KMS-11 (cell line): Measurements from ENCODE around the gene NAA25.
A peak's percentile ranks its signal among the peaks of the same experiment; 100 is the strongest.

Source experiments
- H2AFZ ChIP-seq: fragments of 200-600 bp; sonication (generic); 2 replicates; pipeline ENCODE4 v1.6.1; 2016; ENCODE audit warnings: antibody characterized with exemption, mixed run types, low read depth
- H3K27ac ChIP-seq: fragments of 200-600 bp; sonication (generic); 2 replicates; pipeline ENCODE4 v1.6.1; 2016; ENCODE audit warnings: mild to moderate bottlenecking, mixed run types
- H3K27me3 ChIP-seq: fragments of 200-600 bp; sonication (generic); 2 replicates; pipeline ENCODE4 v1.6.1; 2017; ENCODE audit warnings: mild to moderate bottlenecking, low read depth, mixed run types, moderate library complexity; ENCODE audit not compliant: insufficient read depth
- H3K36me3 ChIP-seq: fragments of 200-600 bp; sonication (generic); 2 replicates; pipeline ENCODE4 v1.6.1; 2017; ENCODE audit warnings: mild to moderate bottlenecking, mixed run types; ENCODE audit not compliant: insufficient read depth
- H3K4me1 ChIP-seq: fragments of 200-600 bp; sonication (generic); 2 replicates; pipeline ENCODE4 v1.6.1; 2016; ENCODE audit warnings: mild to moderate bottlenecking, low read depth, mixed run types; ENCODE audit not compliant: poor library complexity, severe bottlenecking
- H3K4me2 ChIP-seq: fragments of 200-600 bp; sonication (generic); 2 replicates; pipeline ENCODE4 v1.7.0; 2016; ENCODE audit warnings: mild to moderate bottlenecking, mixed run types
- H3K4me3 ChIP-seq: fragments of 200-600 bp; sonication (generic); IDR thresholded peaks from 2 replicates; pipeline ENCODE4 v1.6.1; 2017; ENCODE audit warnings: low read depth, low read length, mixed read lengths; ENCODE audit not compliant: insufficient read depth
- H3K79me2 ChIP-seq: fragments of 200-600 bp; sonication (generic); 2 replicates; pipeline ENCODE4 v1.6.1; 2016; ENCODE audit warnings: low read depth, mixed run types; ENCODE audit not compliant: insufficient read depth
- H3K9ac ChIP-seq: fragments of 200-600 bp; sonication (generic); 2 replicates; pipeline ENCODE4 v1.6.1; 2016; ENCODE audit warnings: mild to moderate bottlenecking, mixed run types
- H4K20me1 ChIP-seq: fragments of 200-600 bp; sonication (generic); 2 replicates; pipeline ENCODE4 v1.6.1; 2016; ENCODE audit warnings: mild to moderate bottlenecking, mixed run types; ENCODE audit not compliant: insufficient read depth
- TF ChIP-seq, protein P1 (sequence below): fragments of 200-600 bp; sonication (generic); conservative IDR thresholded peaks from 2 replicates; pipeline ENCODE4 v1.6.1; 2017; ENCODE audit warnings: low read depth, mild to moderate bottlenecking, antibody characterized with exemption, low read length, moderate library complexity, mixed read lengths

The NAA25 gene

GRCh38 chr12:112008918-112009317, 99.7 kb downstream of the NAA25 start:
- Histone ChIP-seq H4K20me1 (no peaks in the 10 kb centered on the region), H3K27ac (no peak overlapping the region), H3K79me2 (peaks cover 14% of the 10 kb centered on the region; the same call in 1 of the 2 replicates), H3K9ac (no peak overlapping the region), H3K4me3 (no peak overlapping the region), H3K27me3 (no peaks in the 10 kb centered on the region), H3K4me1 (peaks cover 72% of the 10 kb centered on the region), H3K36me3 (no peaks in the 10 kb centered on the region), H3K4me2 (peak overlapping the region; percentile 29; the same call in 1 of the 2 replicates), H2AFZ (no peak overlapping the region)
- TF ChIP-seq, protein P1, sequence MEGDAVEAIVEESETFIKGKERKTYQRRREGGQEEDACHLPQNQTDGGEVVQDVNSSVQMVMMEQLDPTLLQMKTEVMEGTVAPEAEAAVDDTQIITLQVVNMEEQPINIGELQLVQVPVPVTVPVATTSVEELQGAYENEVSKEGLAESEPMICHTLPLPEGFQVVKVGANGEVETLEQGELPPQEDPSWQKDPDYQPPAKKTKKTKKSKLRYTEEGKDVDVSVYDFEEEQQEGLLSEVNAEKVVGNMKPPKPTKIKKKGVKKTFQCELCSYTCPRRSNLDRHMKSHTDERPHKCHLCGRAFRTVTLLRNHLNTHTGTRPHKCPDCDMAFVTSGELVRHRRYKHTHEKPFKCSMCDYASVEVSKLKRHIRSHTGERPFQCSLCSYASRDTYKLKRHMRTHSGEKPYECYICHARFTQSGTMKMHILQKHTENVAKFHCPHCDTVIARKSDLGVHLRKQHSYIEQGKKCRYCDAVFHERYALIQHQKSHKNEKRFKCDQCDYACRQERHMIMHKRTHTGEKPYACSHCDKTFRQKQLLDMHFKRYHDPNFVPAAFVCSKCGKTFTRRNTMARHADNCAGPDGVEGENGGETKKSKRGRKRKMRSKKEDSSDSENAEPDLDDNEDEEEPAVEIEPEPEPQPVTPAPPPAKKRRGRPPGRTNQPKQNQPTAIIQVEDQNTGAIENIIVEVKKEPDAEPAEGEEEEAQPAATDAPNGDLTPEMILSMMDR: no peak

DNA sequence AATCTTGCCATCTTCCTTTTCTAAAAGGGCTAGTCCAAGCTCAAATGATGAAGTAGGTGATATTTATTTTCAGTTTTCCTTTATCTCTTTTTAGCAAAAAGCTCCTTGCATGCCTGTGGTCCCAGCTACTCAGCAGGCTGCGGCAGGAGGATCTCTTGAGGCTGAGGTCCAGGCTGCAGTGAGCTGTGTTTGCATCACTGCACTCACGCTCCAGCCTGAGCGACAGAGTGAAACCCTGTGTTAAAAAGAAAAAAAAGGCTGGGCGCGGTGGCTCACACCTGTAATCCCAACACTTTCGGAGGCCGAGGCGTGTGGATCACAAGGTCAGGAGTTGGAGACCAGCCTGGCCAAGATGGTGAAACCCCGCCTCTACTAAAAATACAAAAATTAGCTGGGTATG, 100.6 kb downstream of the NAA25 start:
- Histone ChIP-seq H3K27me3 (no peaks in the 10 kb centered on the region), H3K4me1 (peaks cover 72% of the 10 kb centered on the region), H3K79me2 (peaks cover 10% of the 10 kb centered on the region; the same call in 1 of the 2 replicates), H3K27ac (peak overlapping the region; percentile 26; the same call in 1 of the 2 replicates), H3K9ac (no peak overlapping the region), H3K4me2 (no peak overlapping the region), H3K36me3 (no peaks in the 10 kb centered on the region), H4K20me1 (no peaks in the 10 kb centered on the region), H3K4me3 (no peak overlapping the region), H2AFZ (no peak overlapping the region)
- TF ChIP-seq, protein P1: no peak

- TF ChIP-seq, protein P1: no peak
- Histone ChIP-seq H3K9ac (peak overlapping the region; percentile 9; the same call in 1 of the 2 replicates), H3K27ac (peak overlapping the region; percentile 24; the same call in 1 of the 2 replicates), H2AFZ (no peak overlapping the region; the same call in 1 of the 2 replicates), H3K27me3 (no peaks in the 10 kb centered on the region), H3K4me3 (no peak overlapping the region), H3K79me2 (no peaks in the 10 kb centered on the region), H4K20me1 (no peaks in the 10 kb centered on the region), H3K36me3 (no peaks in the 10 kb centered on the region), H3K4me2 (peak overlapping the region; percentile 51; the same call in 1 of the 2 replicates), H3K4me1 (peaks cover 64% of the 10 kb centered on the region)
These were observed 102.9 kb downstream of the NAA25 start for GRCh38 chr12:112005419-112006395.

DNA sequence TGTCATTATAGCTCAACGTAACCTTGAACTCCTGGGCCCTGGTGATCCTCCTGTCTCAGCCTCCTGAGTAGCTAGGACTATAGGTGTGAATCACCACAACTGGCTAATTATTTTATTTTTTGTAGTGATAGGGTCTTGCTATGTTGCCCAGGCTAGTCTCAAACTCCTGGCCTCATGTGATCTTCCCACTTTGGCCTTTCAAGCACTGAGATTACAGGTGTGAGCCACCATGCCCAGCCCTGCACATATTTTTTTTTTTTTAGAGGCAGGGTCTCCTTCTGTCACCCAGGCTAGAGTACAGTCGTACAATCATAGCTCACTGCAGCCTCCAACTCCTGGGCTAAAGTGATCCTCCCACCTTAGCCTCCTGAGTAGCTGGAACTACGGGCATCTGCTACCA, 104.5 kb downstream of the NAA25 start:
- no peaks in the 10 kb centered on the region for H3K27me3 ChIP-seq
- no peaks in the 10 kb centered on the region for H3K36me3 ChIP-seq
- no peak overlapping the region for H3K27ac ChIP-seq
- no peak overlapping the region for H3K9ac ChIP-seq
- H3K4me1 ChIP-seq: peaks cover 47% of the 10 kb centered on the region
- TF ChIP-seq, protein P1: no peak
- H3K4me2 ChIP-seq: no peak overlapping the region
- H4K20me1 ChIP-seq: no peaks in the 10 kb centered on the region
- H3K4me3 ChIP-seq: no peak overlapping the region
- H3K79me2 ChIP-seq: no peaks in the 10 kb centered on the region
- no peak overlapping the region for H2AFZ ChIP-seq
